Measurements from ENCODE around the gene PLA2G12B.

DNA sequence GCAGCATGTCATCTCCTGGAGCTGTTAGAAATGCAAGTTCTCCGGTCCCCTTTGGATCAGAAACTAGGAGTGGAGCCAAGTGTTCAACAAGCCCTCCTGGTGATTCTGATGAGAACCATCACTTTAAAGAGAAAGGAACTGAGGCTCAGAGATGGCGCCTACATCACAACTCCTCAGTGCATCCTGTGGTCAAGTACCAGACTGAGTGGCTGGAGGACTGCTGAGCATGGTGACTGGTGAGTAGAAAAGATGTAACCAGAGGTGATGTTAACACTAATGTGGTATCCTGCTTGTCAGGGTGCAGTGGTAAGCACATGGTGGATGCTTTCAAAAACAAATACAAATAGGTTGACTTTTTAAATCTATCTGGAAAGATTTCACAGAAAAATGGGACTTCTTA, 64.5 kb downstream of the PLA2G12B start:
- TF ChIP-seq, protein P1, sequence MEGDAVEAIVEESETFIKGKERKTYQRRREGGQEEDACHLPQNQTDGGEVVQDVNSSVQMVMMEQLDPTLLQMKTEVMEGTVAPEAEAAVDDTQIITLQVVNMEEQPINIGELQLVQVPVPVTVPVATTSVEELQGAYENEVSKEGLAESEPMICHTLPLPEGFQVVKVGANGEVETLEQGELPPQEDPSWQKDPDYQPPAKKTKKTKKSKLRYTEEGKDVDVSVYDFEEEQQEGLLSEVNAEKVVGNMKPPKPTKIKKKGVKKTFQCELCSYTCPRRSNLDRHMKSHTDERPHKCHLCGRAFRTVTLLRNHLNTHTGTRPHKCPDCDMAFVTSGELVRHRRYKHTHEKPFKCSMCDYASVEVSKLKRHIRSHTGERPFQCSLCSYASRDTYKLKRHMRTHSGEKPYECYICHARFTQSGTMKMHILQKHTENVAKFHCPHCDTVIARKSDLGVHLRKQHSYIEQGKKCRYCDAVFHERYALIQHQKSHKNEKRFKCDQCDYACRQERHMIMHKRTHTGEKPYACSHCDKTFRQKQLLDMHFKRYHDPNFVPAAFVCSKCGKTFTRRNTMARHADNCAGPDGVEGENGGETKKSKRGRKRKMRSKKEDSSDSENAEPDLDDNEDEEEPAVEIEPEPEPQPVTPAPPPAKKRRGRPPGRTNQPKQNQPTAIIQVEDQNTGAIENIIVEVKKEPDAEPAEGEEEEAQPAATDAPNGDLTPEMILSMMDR (IDR thresholded peaks at IDR 0.05; ENCODE audit: insufficient read depth, low read length): no peak
- TF ChIP-seq POLR2AphosphoS5 (IDR thresholded peaks at IDR 0.05; ENCODE audit: low read depth): no peak
- TF ChIP-seq, protein P2, sequence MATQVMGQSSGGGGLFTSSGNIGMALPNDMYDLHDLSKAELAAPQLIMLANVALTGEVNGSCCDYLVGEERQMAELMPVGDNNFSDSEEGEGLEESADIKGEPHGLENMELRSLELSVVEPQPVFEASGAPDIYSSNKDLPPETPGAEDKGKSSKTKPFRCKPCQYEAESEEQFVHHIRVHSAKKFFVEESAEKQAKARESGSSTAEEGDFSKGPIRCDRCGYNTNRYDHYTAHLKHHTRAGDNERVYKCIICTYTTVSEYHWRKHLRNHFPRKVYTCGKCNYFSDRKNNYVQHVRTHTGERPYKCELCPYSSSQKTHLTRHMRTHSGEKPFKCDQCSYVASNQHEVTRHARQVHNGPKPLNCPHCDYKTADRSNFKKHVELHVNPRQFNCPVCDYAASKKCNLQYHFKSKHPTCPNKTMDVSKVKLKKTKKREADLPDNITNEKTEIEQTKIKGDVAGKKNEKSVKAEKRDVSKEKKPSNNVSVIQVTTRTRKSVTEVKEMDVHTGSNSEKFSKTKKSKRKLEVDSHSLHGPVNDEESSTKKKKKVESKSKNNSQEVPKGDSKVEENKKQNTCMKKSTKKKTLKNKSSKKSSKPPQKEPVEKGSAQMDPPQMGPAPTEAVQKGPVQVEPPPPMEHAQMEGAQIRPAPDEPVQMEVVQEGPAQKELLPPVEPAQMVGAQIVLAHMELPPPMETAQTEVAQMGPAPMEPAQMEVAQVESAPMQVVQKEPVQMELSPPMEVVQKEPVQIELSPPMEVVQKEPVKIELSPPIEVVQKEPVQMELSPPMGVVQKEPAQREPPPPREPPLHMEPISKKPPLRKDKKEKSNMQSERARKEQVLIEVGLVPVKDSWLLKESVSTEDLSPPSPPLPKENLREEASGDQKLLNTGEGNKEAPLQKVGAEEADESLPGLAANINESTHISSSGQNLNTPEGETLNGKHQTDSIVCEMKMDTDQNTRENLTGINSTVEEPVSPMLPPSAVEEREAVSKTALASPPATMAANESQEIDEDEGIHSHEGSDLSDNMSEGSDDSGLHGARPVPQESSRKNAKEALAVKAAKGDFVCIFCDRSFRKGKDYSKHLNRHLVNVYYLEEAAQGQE (IDR thresholded peaks at IDR 0.05; ENCODE audit: insufficient replicate concordance, low read depth): no peak

All from HL-60 (cell line).